Loucy (cell line): ENCODE measurements around the gene KRT10.
"Not testable (repeated sequence)": the region's sequence is repeated elsewhere in the genome, so short reads cannot be mapped to it uniquely, and the experiment has no call there.

Experiments used
- CTCF ChIP-seq: fragments of 200-600 bp; sonication (generic); conservative IDR thresholded peaks from 2 replicates; pipeline ENCODE4 v1.5.1; 2014; ENCODE audit warnings: mild to moderate bottlenecking, antibody characterized with exemption, low read length
- EZH2phosphoT487 ChIP-seq: fragments of 200-600 bp; IDR thresholded peaks from 2 replicates; pipeline ENCODE4 v1.6.1; 2018; ENCODE audit warnings: antibody characterized with exemption, mild to moderate bottlenecking, moderate library complexity, borderline replicate concordance

GRCh38 chr17:40814657-40815056 is 7.8 kb downstream of the KRT10 start:
- not testable (repeated sequence) for TF ChIP-seq CTCF, EZH2phosphoT487
